H9 (cell line): ENCODE results near the gene ELAVL1. TPM values are rescaled to one million over a fixed set of nuclear protein-coding genes. Genes with fewer than 3 reads are reported as not detected.

ENCODE experiments used
- DNase-seq: peaks from one replicate; pipeline ENCODE4 v3.0.0-alpha.2; 2017
- H2AFZ ChIP-seq: one replicate; pipeline ENCODE4 v1.6.1; 2013; ENCODE audit warnings: mild to moderate bottlenecking, low read length, control low read depth, moderate library complexity
- H2AK5ac ChIP-seq: 2 replicates; pipeline ENCODE4 v1.6.1; 2013; ENCODE audit warnings: low read length, control low read depth, mixed read lengths; ENCODE audit not compliant: insufficient read length
- H2BK120ac ChIP-seq: one replicate; pipeline ENCODE4 v1.6.1; 2013; ENCODE audit warnings: low read depth, mild to moderate bottlenecking, low read length, control low read depth, inconsistent platforms; ENCODE audit not compliant: poor library complexity, severe bottlenecking
- H2BK12ac ChIP-seq: 2 replicates; pipeline ENCODE4 v1.6.1; 2013; ENCODE audit warnings: low read length, control low read depth, mixed read lengths, low read depth; ENCODE audit not compliant: insufficient read length
- H2BK15ac ChIP-seq: 2 replicates; pipeline ENCODE4 v1.6.1; 2013; ENCODE audit warnings: low read depth, low read length, control low read depth
- H2BK20ac ChIP-seq: one replicate; pipeline ENCODE4 v1.6.1; 2013; ENCODE audit warnings: low read depth, mild to moderate bottlenecking, low read length, control low read depth, inconsistent platforms; ENCODE audit not compliant: poor library complexity, severe bottlenecking
- H2BK5ac ChIP-seq: 2 replicates; pipeline ENCODE4 v1.6.1; 2013; ENCODE audit warnings: low read length, control low read depth, mixed read lengths; ENCODE audit not compliant: insufficient read length
- H3K14ac ChIP-seq: 2 replicates; pipeline ENCODE4 v1.6.1; 2013; ENCODE audit warnings: low read length, control low read depth; ENCODE audit not compliant: insufficient read depth
- H3K18ac ChIP-seq: 2 replicates; pipeline ENCODE4 v1.6.1; 2013; ENCODE audit warnings: low read depth, mild to moderate bottlenecking, mixed read lengths, low read length, control low read depth; ENCODE audit not compliant: insufficient read length
- H3K23ac ChIP-seq: 2 replicates; pipeline ENCODE4 v1.6.1; 2013; ENCODE audit warnings: low read length, control low read depth, mixed read lengths, low read depth; ENCODE audit not compliant: insufficient read length
- H3K23me2 ChIP-seq: 2 replicates; pipeline ENCODE4 v1.6.1; 2013; ENCODE audit warnings: low read depth, mild to moderate bottlenecking, mixed read lengths, low read length, control low read depth; ENCODE audit not compliant: insufficient read length, poor library complexity, severe bottlenecking
- H3K27ac ChIP-seq: 2 replicates; pipeline ENCODE4 v1.5.1; 2013; ENCODE audit warnings: low read length, control low read depth, mixed read lengths, low read depth; ENCODE audit not compliant: insufficient read length
- H3K27me3 ChIP-seq: 2 replicates; pipeline ENCODE4 v1.6.1; 2013; ENCODE audit warnings: low read length, control low read depth, inconsistent platforms; ENCODE audit not compliant: insufficient read depth
- H3K4ac ChIP-seq: 2 replicates; pipeline ENCODE4 v1.6.1; 2013; ENCODE audit warnings: low read depth, mild to moderate bottlenecking, control low read depth, inconsistent platforms, low read length, moderate library complexity
- H3K4me1 ChIP-seq: 2 replicates; pipeline ENCODE4 v1.6.1; 2013; ENCODE audit warnings: low read length, control low read depth, inconsistent platforms; ENCODE audit not compliant: insufficient read depth
- H3K4me2 ChIP-seq: 2 replicates; pipeline ENCODE4 v1.6.1; 2013; ENCODE audit warnings: low read length, control low read depth, mixed read lengths; ENCODE audit not compliant: insufficient read length, insufficient read depth
- H3K56ac ChIP-seq: 2 replicates; pipeline ENCODE4 v1.6.1; 2013; ENCODE audit warnings: low read depth, mild to moderate bottlenecking, mixed read lengths, low read length, control low read depth; ENCODE audit not compliant: insufficient read length
- H3K79me1 ChIP-seq: 2 replicates; pipeline ENCODE4 v1.6.1; 2013; ENCODE audit warnings: low read depth, mild to moderate bottlenecking, moderate library complexity, low read length, control low read depth, inconsistent platforms; ENCODE audit not compliant: insufficient read depth, poor library complexity, severe bottlenecking
- H3K79me2 ChIP-seq: 2 replicates; pipeline ENCODE4 v1.6.1; 2013; ENCODE audit warnings: low read length, control low read depth, inconsistent platforms; ENCODE audit not compliant: insufficient read depth
- H3K9ac ChIP-seq: 2 replicates; pipeline ENCODE4 v1.6.1; 2013; ENCODE audit warnings: low read length, control low read depth, mixed read lengths; ENCODE audit not compliant: insufficient read length; ENCODE audit errors: extremely low read depth
- H3K9me3 ChIP-seq: one replicate; pipeline ENCODE4 v1.6.1; 2013; ENCODE audit warnings: low read depth, low read length, inconsistent platforms; ENCODE audit not compliant: control insufficient read depth
- H3T11ph ChIP-seq: one replicate; pipeline ENCODE4 v1.6.1; 2013; ENCODE audit warnings: mild to moderate bottlenecking, low read length, control low read depth, inconsistent platforms
- H4K20me1 ChIP-seq: one replicate; pipeline ENCODE4 v1.6.1; 2013; ENCODE audit not compliant: control insufficient read depth, insufficient read length, insufficient read depth
- H4K5ac ChIP-seq: 2 replicates; pipeline ENCODE4 v1.6.1; 2013; ENCODE audit warnings: low read depth, mild to moderate bottlenecking, mixed read lengths, low read length, control low read depth; ENCODE audit not compliant: insufficient read length
- H4K8ac ChIP-seq: replicated peaks from 2 replicates; pipeline ENCODE4 v1.6.1; 2013; ENCODE audit warnings: low read length, control low read depth, mixed read lengths, low read depth; ENCODE audit not compliant: insufficient read length
- H4K91ac ChIP-seq: 2 replicates; pipeline ENCODE4 v1.6.1; 2013; ENCODE audit warnings: low read depth, mild to moderate bottlenecking, moderate library complexity, mixed read lengths, low read length, control low read depth; ENCODE audit not compliant: insufficient read length
- H3K27ac Mint-ChIP-seq, 3 experiments: 2 replicates in 2 of 3; 3 replicates in 1 of 3; pipeline ENCODE4 v1.8.0; 2020 to 2021; ENCODE audit warnings: mixed read lengths in 3 of 3, mild to moderate bottlenecking in 1 of 3, moderate library complexity in 1 of 3
- H3K27me3 Mint-ChIP-seq: 2 replicates; pipeline ENCODE4 v1.8.0; 2021; ENCODE audit warnings: low read depth, mild to moderate bottlenecking, moderate library complexity, mixed read lengths
- H3K36me3 Mint-ChIP-seq, 3 experiments: 2 replicates in 2 of 3; 3 replicates in 1 of 3; pipeline ENCODE4 v1.8.0; 2020 to 2021; ENCODE audit warnings: low read depth in 3 of 3, mixed read lengths in 3 of 3; ENCODE audit not compliant: insufficient read depth in 1 of 3
- H3K4me1 Mint-ChIP-seq, 2 experiments: 2 replicates each; pipeline ENCODE4 v1.8.0; 2020; ENCODE audit warnings: mixed read lengths in 2 of 2
- H3K4me3 Mint-ChIP-seq, 2 experiments: 2 replicates in 1 of 2; 3 replicates in 1 of 2; pipeline ENCODE4 v1.8.0; 2020 to 2021; ENCODE audit warnings: mild to moderate bottlenecking in 2 of 2, mixed read lengths in 2 of 2, moderate library complexity in 1 of 2
- H3K9me3 Mint-ChIP-seq, 2 experiments: 2 replicates in 1 of 2; 3 replicates in 1 of 2; pipeline ENCODE4 v1.8.0; 2020; ENCODE audit warnings: mild to moderate bottlenecking in 2 of 2, mixed read lengths in 2 of 2, moderate library complexity in 1 of 2
- CTCF ChIP-seq: fragments of 200-600 bp; sonication (generic); conservative IDR thresholded peaks from 3 replicates; pipeline ENCODE4 v1.8.0; 2021; ENCODE audit warnings: antibody characterized with exemption, mild to moderate bottlenecking
- WGBS: extraction: QIAGEN DNeasy Blood & Tissue Kit; methylation state at CpG from one replicate; pipeline ENCODE4 v1.1.7; 2013; ENCODE audit warnings: missing lambda C conversion rate, low lambda C conversion rate, mixed read lengths; ENCODE audit not compliant: insufficient read length; ENCODE audit errors: extremely low coverage; 5-methylcytosine and 5-hydroxymethylcytosine counted together
- total RNA-seq: library from RNA; stranded (reverse); gene quantifications from 2 replicates; pipeline ENCODE4 v1.2.1, GENCODE V29; 2021

The ELAVL1 gene
- total RNA-seq, 1 experiment from 2014 or later = 149 TPM

DNA sequence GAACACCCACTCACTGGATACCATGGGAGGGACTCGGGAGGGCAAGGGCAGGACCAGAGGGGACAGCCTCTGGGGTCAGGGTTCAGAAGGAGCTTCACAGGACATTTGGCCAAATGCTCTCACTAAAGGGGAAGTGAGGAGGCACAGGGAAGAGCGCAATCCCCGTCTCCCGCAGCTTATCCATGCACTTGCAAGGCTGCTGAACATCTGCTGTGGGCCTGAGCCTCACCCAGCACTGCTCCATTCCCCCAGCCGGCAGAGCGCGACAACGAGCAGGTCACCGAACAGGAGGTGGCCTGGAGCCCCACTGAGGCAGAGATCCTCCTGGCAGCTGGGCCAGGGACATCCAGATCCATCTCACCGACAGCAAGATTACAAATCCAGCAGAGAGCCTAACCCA, 23.3 kb downstream of the ELAVL1 start:
- Histone ChIP-seq H3K23me2 (no peaks in the 10 kb centered on the region), H3T11ph (no peak overlapping the region), H3K18ac (no peak overlapping the region), H3K4me1 (no peaks in the 10 kb centered on the region), H3K79me2 (no peaks in the 10 kb centered on the region; the same call in 1 of the 2 replicates), H3K27me3 (no peaks in the 10 kb centered on the region), H2BK15ac (no peak overlapping the region), H3K27ac (no peak overlapping the region), H3K9me3 (no peaks in the 10 kb centered on the region), H2BK5ac (no peak overlapping the region), H4K91ac (no peak overlapping the region), H2BK12ac (no peak overlapping the region), H2AFZ (no peak overlapping the region), H4K5ac (no peak overlapping the region), H4K20me1 (peaks cover 7% of the 10 kb centered on the region), H4K8ac (no peak overlapping the region), H2BK120ac (no peak overlapping the region), H3K4me2 (no peak overlapping the region), H3K23ac (no peak overlapping the region), H2AK5ac (no peak overlapping the region), H2BK20ac (no peak overlapping the region), H3K79me1 (peaks cover 5% of the 10 kb centered on the region), H3K4ac (no peak overlapping the region), H3K56ac (no peak overlapping the region), H3K9ac (no peak overlapping the region), H3K14ac (no peak overlapping the region; the same call in 1 of the 2 replicates)
- TF ChIP-seq CTCF = no peak
- H3K27me3 Mint-ChIP-seq = no peaks in the 10 kb centered on the region
- WGBS = no CpG with 5 or more reads among the region's 10 CpGs
- no peaks in the 10 kb centered on the region for H3K9me3 Mint-ChIP-seq
- H3K4me3 Mint-ChIP-seq = no peak overlapping the region
- DNase-seq = no peak
- H3K36me3 Mint-ChIP-seq = peaks cover 47 to 84% (median 80%) of the 10 kb centered on the region in 3 experiments; a peak in 6 of 7 replicates
- H3K4me1 Mint-ChIP-seq = no peaks in the 10 kb centered on the region
- peak overlapping the region in 2 of 3 experiments; percentile 49 to 86; a peak in 3 of 7 replicates for H3K27ac Mint-ChIP-seq
